SK-N-SH treated with all-trans-retinoic acid at 6 μM for 48 hours (cell line): ENCODE data around the gene AQP10.
"Not testable (repeated sequence)": the region's sequence is repeated elsewhere in the genome, so short reads cannot be mapped to it uniquely, and the experiment has no call there.

Source experiments
- ESRRG ChIP-seq: fragments of 250-450 bp; sonication (Bioruptor Pico); IDR thresholded peaks from 2 replicates; pipeline ENCODE4 v1.6.1; 2021; ENCODE audit warnings: mild to moderate bottlenecking
- OSR1 ChIP-seq: fragments of 250-450 bp; sonication (Bioruptor Pico); IDR thresholded peaks from 2 replicates; pipeline ENCODE4 v1.8.0; 2022; ENCODE audit warnings: moderate library complexity, mild to moderate bottlenecking, inconsistent platforms
- ZC3H10 ChIP-seq: fragments of 250-450 bp; sonication (Bioruptor Pico); IDR thresholded peaks from 2 replicates; pipeline ENCODE4 v1.5.1; 2021; ENCODE audit warnings: mild to moderate bottlenecking, moderate library complexity
- ZFP3 ChIP-seq: fragments of 250-450 bp; sonication (Bioruptor Pico); IDR thresholded peaks from 2 replicates; pipeline ENCODE4 v1.5.0; 2020; ENCODE audit warnings: mild to moderate bottlenecking, moderate library complexity

DNA sequence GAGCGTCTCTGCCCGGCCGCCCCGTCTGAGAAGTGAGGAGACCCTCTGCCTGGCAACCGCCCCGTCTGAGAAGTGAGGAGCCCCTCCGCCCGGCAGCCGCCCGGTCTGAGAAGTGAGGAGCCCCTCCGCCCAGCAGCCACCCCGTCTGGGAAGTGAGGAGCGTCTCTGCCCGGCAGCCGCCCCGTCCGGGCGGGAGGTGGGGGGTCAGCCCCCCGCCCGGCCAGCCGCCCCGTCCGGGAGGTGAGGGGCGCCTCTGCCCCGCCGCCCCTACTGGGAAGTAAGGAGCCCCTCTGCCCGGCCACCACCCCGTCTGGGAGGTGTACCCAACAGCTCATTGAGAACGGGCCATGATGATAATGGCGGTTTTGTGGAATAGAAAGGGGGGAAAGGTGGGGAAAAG is 33.3 kb upstream of the AQP10 start:
- TF ChIP-seq ZC3H10 (CRISPR knock-in tag); OSR1; ZFP3; ESRRG (CRISPR knock-in tag): not testable (repeated sequence)
